ENCODE data around the gene CAMK4.

GRCh38 chr5:111245654-111246053, 21.5 kb downstream of the CAMK4 start:
- TF ChIP-seq CTCF (IDR thresholded peaks at IDR 0.05) (no peak), POLR2A (IDR thresholded peaks at IDR 0.05) (no peak)
